IPS-20b (cell line): ENCODE data around the gene CRK.
"Not testable (repeated sequence)": the region's sequence is repeated elsewhere in the genome, so short reads cannot be mapped to it uniquely, and the experiment has no call there.

ENCODE experiments used
- H3K27ac ChIP-seq: one replicate; pipeline ENCODE4 v1.5.1; 2013; ENCODE audit warnings: low read length
- H3K27me3 ChIP-seq: 2 replicates; pipeline ENCODE4 v1.6.1; 2013; ENCODE audit warnings: mild to moderate bottlenecking, low read length, inconsistent platforms; ENCODE audit not compliant: insufficient read depth
- H3K36me3 ChIP-seq: 2 replicates; pipeline ENCODE4 v1.6.1; 2013; ENCODE audit warnings: low read depth, mild to moderate bottlenecking, inconsistent platforms, low read length, moderate library complexity; ENCODE audit not compliant: insufficient read depth
- H3K4me1 ChIP-seq: 2 replicates; pipeline ENCODE4 v1.6.1; 2013; ENCODE audit warnings: mild to moderate bottlenecking, control low read depth, inconsistent platforms, low read length, moderate library complexity; ENCODE audit not compliant: insufficient read depth
- H3K4me3 ChIP-seq: 2 replicates; pipeline ENCODE4 v1.5.1; 2013; ENCODE audit warnings: mild to moderate bottlenecking, low read length, inconsistent platforms
- H3K9ac ChIP-seq: 2 replicates; pipeline ENCODE4 v1.6.1; 2013; ENCODE audit warnings: low read depth, mild to moderate bottlenecking, inconsistent platforms, low read length, moderate library complexity
- H3K9me3 ChIP-seq: 2 replicates; pipeline ENCODE4 v1.6.1; 2013; ENCODE audit warnings: mild to moderate bottlenecking, low read depth, low read length, inconsistent platforms; ENCODE audit not compliant: insufficient read depth

Gene CRK

DNA sequence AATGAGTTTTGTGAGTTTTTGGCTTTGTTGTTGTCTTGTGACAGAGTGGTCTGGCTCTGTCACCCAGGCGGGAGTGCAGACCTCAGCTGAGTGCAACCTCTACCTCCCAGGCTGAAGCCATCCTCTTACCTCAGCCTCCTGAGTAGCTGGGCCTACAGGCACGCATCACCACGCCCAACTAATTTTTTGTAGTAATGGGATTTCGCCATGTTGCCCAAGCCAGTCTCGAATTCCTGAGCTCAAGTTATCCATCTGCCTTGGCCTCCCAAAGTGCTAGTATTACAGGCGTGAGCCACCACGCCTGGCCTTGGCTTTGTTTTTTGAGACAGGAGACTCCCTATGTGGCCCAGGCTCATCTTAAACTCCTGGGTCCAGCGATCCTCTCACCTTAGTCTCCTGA lies 15.1 kb downstream of the CRK start:
- Histone ChIP-seq H3K4me3 (no peak overlapping the region), H3K4me1 (no peaks in the 10 kb centered on the region), H3K9me3 (no peaks in the 10 kb centered on the region), H3K27ac (no peak overlapping the region), H3K9ac (no peak overlapping the region), H3K27me3 (no peaks in the 10 kb centered on the region), H3K36me3 (peaks cover 22% of the 10 kb centered on the region)

DNA sequence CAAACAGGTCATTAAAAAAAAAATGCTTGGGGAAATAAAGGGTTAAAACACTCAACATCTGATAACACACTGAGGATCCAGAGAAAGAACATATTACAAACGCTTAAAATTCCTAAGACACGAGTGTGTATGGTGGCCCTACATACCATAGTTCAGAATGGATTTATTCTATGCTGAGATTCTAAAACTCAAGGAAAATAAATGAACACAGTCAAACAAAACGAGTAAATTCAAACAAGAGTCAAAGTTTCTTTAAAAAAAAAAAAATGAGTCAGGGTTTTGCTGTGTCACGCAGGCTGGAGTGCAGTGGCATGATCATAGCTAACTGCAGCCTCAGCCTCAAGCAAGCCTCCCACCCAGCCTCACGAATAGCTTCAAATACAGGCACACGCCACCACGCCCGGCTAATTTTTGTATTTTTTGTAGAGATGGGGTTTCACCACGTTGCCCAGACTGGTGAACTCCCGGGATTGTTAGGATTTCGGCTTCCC lies 17.4 kb downstream of the CRK start:
- H3K27ac ChIP-seq = no peak overlapping the region
- H3K9me3 ChIP-seq = no peaks in the 10 kb centered on the region
- H3K36me3 ChIP-seq = peaks cover 44% of the 10 kb centered on the region
- H3K9ac ChIP-seq = no peak overlapping the region
- H3K4me3 ChIP-seq = no peak overlapping the region
- H3K27me3 ChIP-seq = no peaks in the 10 kb centered on the region
- no peaks in the 10 kb centered on the region for H3K4me1 ChIP-seq

- H3K9ac ChIP-seq = no peak overlapping the region
- H3K36me3 ChIP-seq = peaks cover 54% of the 10 kb centered on the region
Observed at GRCh38 chr17:1435326-1435725, 20.7 kb downstream of the CRK start.

DNA sequence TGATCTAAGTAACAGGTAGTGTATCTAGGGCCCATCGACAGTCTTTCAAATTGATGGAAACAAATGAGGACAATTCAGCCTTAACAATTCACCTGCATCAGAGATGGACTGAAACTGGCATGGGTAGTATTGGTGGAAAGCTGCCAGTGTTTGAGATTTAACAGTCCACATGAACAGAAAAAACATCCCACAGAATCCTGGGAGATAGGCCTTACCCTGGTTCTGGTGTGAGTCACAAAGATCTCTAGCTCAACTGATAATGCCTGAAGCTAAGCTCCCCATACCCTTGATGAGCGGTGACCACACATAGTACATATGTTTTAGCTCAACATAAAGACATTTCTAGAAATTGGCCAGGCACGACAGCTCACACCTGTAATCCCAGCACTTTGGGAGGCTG lies 21.9 kb downstream of the CRK start:
- H3K4me3 ChIP-seq = no peak overlapping the region
- no peak overlapping the region for H3K9ac ChIP-seq
- no peaks in the 10 kb centered on the region for H3K27me3 ChIP-seq
- no peaks in the 10 kb centered on the region for H3K4me1 ChIP-seq
- no peaks in the 10 kb centered on the region for H3K9me3 ChIP-seq
- H3K27ac ChIP-seq = no peak overlapping the region
- H3K36me3 ChIP-seq = peaks cover 62% of the 10 kb centered on the region

More at GRCh38 chr17:1435326-1435725, 20.7 kb downstream of the CRK start:
- no peaks in the 10 kb centered on the region for H3K27me3 ChIP-seq
- H3K27ac ChIP-seq = no peak overlapping the region
- no peaks in the 10 kb centered on the region for H3K4me1 ChIP-seq
- no peak overlapping the region for H3K4me3 ChIP-seq
- no peaks in the 10 kb centered on the region for H3K9me3 ChIP-seq

DNA sequence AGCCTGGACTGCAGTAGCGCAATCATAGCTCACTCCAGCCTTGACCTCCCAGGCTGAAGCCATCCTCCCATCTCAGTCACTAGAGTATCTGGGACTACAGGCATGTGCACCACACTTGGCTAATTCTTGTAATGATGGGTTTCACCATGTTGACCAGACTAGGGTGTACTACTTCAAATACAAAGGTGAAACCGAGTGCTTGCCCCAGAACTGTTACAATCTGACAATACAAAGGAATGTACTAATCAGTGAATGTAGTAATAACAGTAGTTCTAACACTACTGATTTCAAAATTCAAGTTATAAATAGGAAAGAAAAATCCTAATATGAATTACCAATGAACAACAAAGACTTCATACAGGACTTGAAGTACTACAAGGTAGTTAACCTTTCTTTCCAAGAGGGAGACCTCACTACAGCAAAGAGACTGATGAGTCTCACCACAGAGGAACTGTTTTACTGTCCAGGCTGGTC lies 24.4 kb downstream of the CRK start:
- no peak overlapping the region for H3K9ac ChIP-seq
- H3K27me3 ChIP-seq = no peaks in the 10 kb centered on the region
- H3K27ac ChIP-seq = no peak overlapping the region
- no peaks in the 10 kb centered on the region for H3K9me3 ChIP-seq
- peaks cover 56% of the 10 kb centered on the region for H3K36me3 ChIP-seq
- no peak overlapping the region for H3K4me3 ChIP-seq
- H3K4me1 ChIP-seq = no peaks in the 10 kb centered on the region

DNA sequence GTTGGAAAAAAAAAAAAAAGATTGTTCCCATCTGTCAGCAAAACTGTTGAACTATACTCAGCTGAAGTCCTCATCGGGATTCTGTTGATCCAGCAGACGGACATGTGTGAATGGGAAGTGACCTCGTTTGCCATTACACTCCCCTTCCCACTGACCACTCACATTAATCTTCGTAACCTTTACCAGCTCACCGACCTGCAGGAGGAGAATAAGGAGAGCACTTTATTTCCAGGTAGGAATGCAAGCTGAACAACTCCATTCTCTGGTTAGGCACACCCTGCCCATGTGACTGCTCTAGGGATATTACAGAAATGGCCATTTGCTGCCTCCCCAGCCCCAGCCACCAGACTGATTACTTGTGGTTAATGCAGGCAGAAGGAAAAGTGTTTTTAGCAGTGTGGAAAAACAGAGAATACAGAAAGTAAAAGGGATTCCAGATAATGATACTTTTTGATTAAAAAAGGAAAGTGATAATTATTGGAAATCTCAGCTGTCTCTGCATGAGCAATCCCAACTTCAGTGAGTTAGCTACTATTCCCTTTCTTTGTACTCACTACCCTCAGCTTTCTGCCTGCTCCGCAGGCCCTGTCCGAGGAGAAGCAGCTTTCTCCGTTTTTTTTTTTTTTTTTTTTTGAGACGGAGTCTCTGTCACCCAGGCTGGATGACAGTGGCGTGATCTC lies 32.4 kb downstream of the CRK start:
- Histone ChIP-seq H3K4me3 (no peak overlapping the region), H3K4me1 (no peaks in the 10 kb centered on the region; the same call in 1 of the 2 replicates), H3K27ac (no peak overlapping the region), H3K36me3 (peaks cover 52% of the 10 kb centered on the region), H3K9me3 (no peaks in the 10 kb centered on the region), H3K9ac (no peak overlapping the region), H3K27me3 (no peaks in the 10 kb centered on the region)

GRCh38 chr17:1422885-1423284 lies 33.1 kb downstream of the CRK start:
- Histone ChIP-seq H3K4me1 (no peaks in the 10 kb centered on the region; the same call in 1 of the 2 replicates), H3K36me3 (peaks cover 52% of the 10 kb centered on the region), H3K27ac (no peak overlapping the region), H3K9ac (no peak overlapping the region), H3K9me3 (no peaks in the 10 kb centered on the region), H3K4me3 (no peak overlapping the region), H3K27me3 (no peaks in the 10 kb centered on the region)

DNA sequence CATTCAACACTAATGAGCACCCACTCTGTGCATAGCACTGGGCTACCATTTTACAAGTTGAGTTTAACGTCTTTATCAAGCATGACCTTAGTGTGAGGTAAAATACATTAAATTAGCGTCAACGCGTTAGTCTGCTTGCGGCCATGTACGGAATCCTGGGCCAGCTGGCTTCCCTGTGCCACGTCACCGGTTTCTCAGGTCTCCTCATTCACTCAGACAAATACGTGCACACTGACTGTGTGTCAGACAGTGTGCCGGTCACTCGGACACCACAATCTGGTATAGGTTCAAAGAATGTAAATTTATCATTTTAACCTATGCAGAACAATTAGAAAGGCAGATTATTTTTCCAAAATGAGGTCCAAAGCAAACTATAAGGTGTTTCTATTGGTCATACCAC lies 34.6 kb downstream of the CRK start:
- Histone ChIP-seq H3K9ac (no peak overlapping the region), H3K27ac (no peak overlapping the region), H3K36me3 (peaks cover 52% of the 10 kb centered on the region), H3K27me3 (no peaks in the 10 kb centered on the region), H3K9me3 (no peaks in the 10 kb centered on the region), H3K4me1 (no peaks in the 10 kb centered on the region; the same call in 1 of the 2 replicates), H3K4me3 (no peak overlapping the region)

DNA sequence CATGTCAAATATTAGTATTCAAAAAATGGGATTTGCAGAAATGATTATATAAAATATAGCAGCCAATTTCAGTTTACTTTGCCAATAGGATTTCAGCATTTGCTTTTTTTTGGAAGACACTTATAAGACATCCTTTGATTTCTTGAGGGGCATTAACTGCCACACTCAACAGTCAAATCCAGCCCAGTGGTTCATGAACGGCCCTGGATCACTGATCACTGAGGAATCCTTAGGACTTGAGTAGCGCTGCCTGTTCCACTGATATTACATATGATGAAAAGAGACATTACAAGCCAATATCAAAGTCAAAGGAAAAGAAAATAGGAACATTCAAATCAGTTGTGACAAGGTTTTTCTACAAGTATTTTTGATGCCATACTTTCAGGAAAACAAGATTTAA lies 35.1 kb downstream of the CRK start:
- H3K4me3 ChIP-seq = no peak overlapping the region
- H3K4me1 ChIP-seq = no peaks in the 10 kb centered on the region; the same call in 1 of the 2 replicates
- H3K9ac ChIP-seq = no peak overlapping the region
- peaks cover 47% of the 10 kb centered on the region for H3K36me3 ChIP-seq
- no peaks in the 10 kb centered on the region for H3K27me3 ChIP-seq
- no peak overlapping the region for H3K27ac ChIP-seq
- no peaks in the 10 kb centered on the region for H3K9me3 ChIP-seq

- Histone ChIP-seq H3K9me3 (no peaks in the 10 kb centered on the region), H3K4me3 (no peak overlapping the region), H3K4me1 (no peaks in the 10 kb centered on the region; the same call in 1 of the 2 replicates), H3K9ac (no peak overlapping the region), H3K27ac (no peak overlapping the region), H3K27me3 (no peaks in the 10 kb centered on the region), H3K36me3 (peaks cover 39% of the 10 kb centered on the region)
Observed at GRCh38 chr17:1420163-1420562, 35.9 kb downstream of the CRK start.

GRCh38 chr17:1418476-1418875 lies 37.6 kb downstream of the CRK start:
- H3K27me3 ChIP-seq = not testable (repeated sequence)

DNA sequence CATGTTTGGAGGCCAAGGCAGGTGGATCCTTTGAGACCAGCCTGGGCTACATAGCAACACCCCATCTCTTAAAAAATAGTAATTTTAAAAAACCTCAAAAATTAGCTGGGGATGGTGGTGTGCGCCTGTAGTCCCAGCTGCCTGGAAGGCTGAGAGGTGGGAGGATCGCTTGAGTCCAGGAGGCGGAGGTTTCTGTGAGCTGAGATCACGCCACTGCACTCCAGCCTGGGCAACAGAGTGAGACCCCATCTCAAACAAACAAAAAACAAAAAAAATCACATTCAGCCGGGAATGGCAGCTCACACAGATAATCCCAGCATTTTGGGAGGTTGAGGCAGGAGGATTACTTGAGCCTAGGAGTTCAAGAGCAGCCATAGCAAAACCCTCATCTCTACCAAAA lies 39.6 kb downstream of the CRK start:
- no peaks in the 10 kb centered on the region for H3K27me3 ChIP-seq

More at GRCh38 chr17:1418476-1418875, 37.6 kb downstream of the CRK start:
- not testable (repeated sequence) for H3K4me3 ChIP-seq, H3K4me1 ChIP-seq, H3K27ac ChIP-seq, H3K9me3 ChIP-seq, H3K9ac ChIP-seq
- peaks cover 35% of the 10 kb centered on the region for H3K36me3 ChIP-seq

More for the DNA sequence above, 39.6 kb downstream of the CRK start:
- Histone ChIP-seq H3K4me1 (no peaks in the 10 kb centered on the region), H3K9me3 (no peaks in the 10 kb centered on the region), H3K36me3 (peaks cover 15% of the 10 kb centered on the region), H3K4me3 (no peak overlapping the region), H3K9ac (no peak overlapping the region), H3K27ac (no peak overlapping the region)
